22Rv1 (cell line): ENCODE data around the gene CEP295NL.

Experiments
- CTCF ChIP-seq: fragments of 450-650 bp; IDR thresholded peaks from 2 replicates; pipeline ENCODE4 v1.5.1; 2017; ENCODE audit warnings: mild to moderate bottlenecking
- ZFX ChIP-seq: fragments of 450-650 bp; IDR thresholded peaks from 2 replicates; pipeline ENCODE4 v1.6.1; 2017; ENCODE audit warnings: antibody characterized with exemption, borderline replicate concordance

GRCh38 chr17:78918979-78919378 lies 16.0 kb upstream of the CEP295NL start:
- TF ChIP-seq CTCF = no peak
- no peak for TF ChIP-seq ZFX
